ENCODE measurements around the gene TACR1.

GRCh38 chr2:75195076-75195691 lies 4.1 kb downstream of the TACR1 start:
- TF ChIP-seq EZH2 (IDR thresholded peaks at IDR 0.05; ENCODE audit: borderline replicate concordance, insufficient read depth, low read depth, low read length, poor library complexity, severe bottlenecking) (no peak), CTCF (IDR thresholded peaks at IDR 0.05) (no peak)

Data from B cell (primary cell).